VCaP (cell line): ENCODE data around the gene RAD51B.

Experiments used
- H3K27ac ChIP-seq: fragments of 450-650 bp; 2 replicates; pipeline ENCODE4 v1.5.1; 2017
- CTCF ChIP-seq: fragments of 450-650 bp; conservative IDR thresholded peaks from 2 replicates; pipeline ENCODE4 v1.5.1; 2017; ENCODE audit warnings: mild to moderate bottlenecking, moderate library complexity

Gene RAD51B

GRCh38 chr14:68598089-68598488 is 778.5 kb downstream of the RAD51B start:
- no peak for TF ChIP-seq CTCF
- no peak overlapping the region for H3K27ac ChIP-seq

GRCh38 chr14:68598621-68599447 is 779.3 kb downstream of the RAD51B start:
- TF ChIP-seq CTCF: no peak
- no peak overlapping the region for H3K27ac ChIP-seq

DNA sequence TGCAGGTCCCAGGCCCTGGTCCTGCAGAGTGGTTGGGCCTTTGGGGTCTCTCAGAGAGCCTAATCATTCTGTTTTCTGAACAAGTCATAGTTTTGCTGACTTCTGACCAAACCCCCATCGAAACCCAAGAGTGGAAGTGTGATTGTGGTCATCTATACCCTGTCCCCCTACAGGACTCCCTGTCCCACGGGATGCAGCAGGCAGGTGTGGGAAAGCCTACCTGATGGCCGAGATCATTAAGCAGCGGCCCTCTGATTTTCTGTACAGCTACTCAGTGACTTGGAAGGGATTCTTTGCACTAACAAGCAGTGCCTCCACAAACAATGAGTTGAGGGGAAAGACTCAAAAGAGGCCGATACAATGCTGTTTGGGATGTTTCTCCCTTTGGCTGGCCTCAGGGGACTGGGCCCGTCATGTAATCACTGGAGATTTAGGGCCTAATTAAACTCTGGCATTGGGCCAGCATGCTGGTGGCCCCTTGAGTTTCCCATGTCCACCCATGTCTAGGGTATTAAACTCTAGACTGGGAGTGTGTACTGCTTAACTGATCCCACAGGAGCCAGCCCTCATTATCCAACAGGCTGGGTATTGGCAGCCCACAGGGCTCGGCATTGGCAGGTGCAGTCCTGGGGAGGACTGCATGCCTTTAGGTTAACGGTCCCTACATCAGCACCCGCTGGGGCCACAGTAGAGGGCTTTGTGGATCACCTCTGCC is 780.5 kb downstream of the RAD51B start:
- no peak for TF ChIP-seq CTCF
- H3K27ac ChIP-seq: no peak overlapping the region

DNA sequence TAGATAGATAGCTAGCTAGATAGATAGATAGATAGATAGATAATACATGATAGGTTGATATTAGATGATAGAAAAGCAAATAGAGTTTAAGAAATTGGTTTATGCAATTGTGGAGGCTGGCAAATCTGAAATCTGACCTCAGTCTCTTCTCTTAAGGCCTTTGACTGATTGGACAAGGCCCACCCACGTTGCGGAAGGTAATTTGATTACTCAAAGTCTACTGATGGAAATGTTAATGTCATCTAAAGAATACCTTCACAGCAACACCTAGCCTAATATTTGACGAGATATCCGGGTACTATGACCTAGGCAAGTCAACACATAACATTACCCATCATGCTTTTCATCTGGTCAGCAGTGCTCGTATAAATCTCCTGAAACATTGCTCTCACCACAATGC is 782.9 kb downstream of the RAD51B start:
- no peak overlapping the region for H3K27ac ChIP-seq
- TF ChIP-seq CTCF: no peak

- H3K27ac ChIP-seq: no peak overlapping the region
- no peak for TF ChIP-seq CTCF
These were observed 784.2 kb downstream of the RAD51B start for GRCh38 chr14:68603533-68604360.

- no peak overlapping the region for H3K27ac ChIP-seq
- TF ChIP-seq CTCF: no peak
These were observed 784.8 kb downstream of the RAD51B start for GRCh38 chr14:68604361-68604730.

GRCh38 chr14:68604822-68605221 is 785.2 kb downstream of the RAD51B start:
- no peak overlapping the region for H3K27ac ChIP-seq
- no peak for TF ChIP-seq CTCF
